Measurements from ENCODE around the gene TMEM163. TPM values are rescaled to one million over a fixed set of nuclear protein-coding genes. Genes with fewer than 3 reads are reported as not detected.

TMEM163 gene
- total RNA-seq, 2 experiments from 2014 or later, result not detected

DNA sequence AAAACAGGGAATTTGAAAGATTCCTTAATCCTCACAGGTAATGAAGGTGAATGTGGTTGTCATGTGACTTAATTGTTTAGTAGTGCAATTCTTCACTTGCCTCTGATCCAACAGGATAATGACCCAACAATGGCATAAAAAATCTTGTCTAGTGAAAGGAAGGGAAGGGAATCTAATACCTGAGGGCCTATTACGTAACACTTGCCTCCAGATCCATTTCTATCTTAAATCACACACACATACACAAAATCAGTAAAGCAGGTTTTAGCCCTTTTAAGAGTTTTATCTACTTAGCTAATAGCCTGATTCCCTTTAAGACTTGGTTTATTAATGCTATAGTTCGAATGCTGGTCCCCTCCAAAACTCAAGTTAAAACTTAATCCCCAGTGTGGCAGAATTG is 118.6 kb downstream of the TMEM163 start:
- Mint-ChIP-seq H3K27me3 (peaks cover 6% of the 10 kb centered on the region), H3K4me1 (ENCODE audit: low read depth) (no peaks in the 10 kb centered on the region), H3K27ac (no peak overlapping the region), H3K9me3 (peaks cover 2% of the 10 kb centered on the region), H3K4me3 (no peak overlapping the region), H3K36me3 (ENCODE audit: low read depth) (no peaks in the 10 kb centered on the region)
- POLR2A ChIA-PET, result no interaction called here
- ATAC-seq (no peak), DNase-seq (no peak)
- CTCF ChIA-PET, result no interaction called here
- TF ChIP-seq, protein P1, sequence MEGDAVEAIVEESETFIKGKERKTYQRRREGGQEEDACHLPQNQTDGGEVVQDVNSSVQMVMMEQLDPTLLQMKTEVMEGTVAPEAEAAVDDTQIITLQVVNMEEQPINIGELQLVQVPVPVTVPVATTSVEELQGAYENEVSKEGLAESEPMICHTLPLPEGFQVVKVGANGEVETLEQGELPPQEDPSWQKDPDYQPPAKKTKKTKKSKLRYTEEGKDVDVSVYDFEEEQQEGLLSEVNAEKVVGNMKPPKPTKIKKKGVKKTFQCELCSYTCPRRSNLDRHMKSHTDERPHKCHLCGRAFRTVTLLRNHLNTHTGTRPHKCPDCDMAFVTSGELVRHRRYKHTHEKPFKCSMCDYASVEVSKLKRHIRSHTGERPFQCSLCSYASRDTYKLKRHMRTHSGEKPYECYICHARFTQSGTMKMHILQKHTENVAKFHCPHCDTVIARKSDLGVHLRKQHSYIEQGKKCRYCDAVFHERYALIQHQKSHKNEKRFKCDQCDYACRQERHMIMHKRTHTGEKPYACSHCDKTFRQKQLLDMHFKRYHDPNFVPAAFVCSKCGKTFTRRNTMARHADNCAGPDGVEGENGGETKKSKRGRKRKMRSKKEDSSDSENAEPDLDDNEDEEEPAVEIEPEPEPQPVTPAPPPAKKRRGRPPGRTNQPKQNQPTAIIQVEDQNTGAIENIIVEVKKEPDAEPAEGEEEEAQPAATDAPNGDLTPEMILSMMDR (IDR thresholded peaks at IDR 0.05), result no peak
- intact Hi-C loops (cut with micrococcal nuclease), result no loop called here

DNA sequence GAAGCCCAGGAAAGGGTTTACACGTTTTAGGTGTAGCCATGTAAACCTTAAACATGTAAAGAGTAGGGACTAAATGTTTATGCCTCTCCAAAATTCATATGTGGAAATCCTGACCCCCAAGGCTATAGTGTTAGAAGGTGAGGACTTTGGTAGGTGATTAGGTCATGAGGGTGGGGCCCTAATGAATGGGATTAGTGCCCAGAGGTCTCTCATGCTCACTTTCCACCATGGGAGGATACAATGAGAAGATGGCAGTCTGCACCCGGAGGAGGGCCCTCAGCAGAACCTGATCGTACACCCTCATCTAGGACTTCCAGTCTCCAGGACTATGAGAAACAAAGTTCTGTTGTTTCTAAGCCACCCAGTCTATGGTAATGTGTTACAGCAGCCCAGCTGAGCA is 119.6 kb downstream of the TMEM163 start:
- ChIA-PET POLR2A (interaction anchor here (0.6 kb wide), 1 partner anchor 99 kb away, joined by 3 read pairs; no protein-coding TSS in a partner anchor), CTCF (no interaction called here)
- no peak overlapping the region for H3K27ac Mint-ChIP-seq
- no peaks in the 10 kb centered on the region for H3K4me1 Mint-ChIP-seq (ENCODE audit: low read depth)
- ATAC-seq, result no peak
- peaks cover 2% of the 10 kb centered on the region for H3K9me3 Mint-ChIP-seq
- H3K27me3 Mint-ChIP-seq, result peaks cover 6% of the 10 kb centered on the region
- DNase-seq, result no peak
- no peaks in the 10 kb centered on the region for H3K36me3 Mint-ChIP-seq (ENCODE audit: low read depth)
- intact Hi-C loops (cut with micrococcal nuclease), result no loop called here
- H3K4me3 Mint-ChIP-seq, result no peak overlapping the region
- TF ChIP-seq, protein P1 (IDR thresholded peaks at IDR 0.05), result no peak

DNA sequence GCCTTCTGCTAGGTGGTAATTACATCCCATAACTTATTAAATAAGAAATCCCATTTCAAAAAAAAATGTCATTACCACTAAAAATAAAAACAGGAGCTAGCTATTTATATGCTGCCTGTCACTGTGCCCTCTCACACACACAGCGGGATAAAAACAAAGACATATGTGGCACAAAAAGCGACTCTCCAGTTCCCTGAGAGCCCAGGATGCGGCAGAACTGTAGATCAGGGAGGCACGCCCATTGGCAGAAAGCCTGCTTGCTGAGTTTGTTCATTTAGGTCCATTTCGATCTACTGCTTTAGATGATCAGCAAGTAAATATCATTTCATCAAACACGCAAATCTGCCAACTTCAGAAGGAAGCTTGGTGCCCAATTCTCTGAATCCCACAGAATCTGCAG is 124.4 kb downstream of the TMEM163 start:
- H3K4me3 Mint-ChIP-seq, result no peak overlapping the region
- ChIA-PET CTCF (no interaction called here), POLR2A (no interaction called here)
- DNase-seq (no peak), ATAC-seq (no peak)
- H3K4me1 Mint-ChIP-seq (ENCODE audit: low read depth), result no peaks in the 10 kb centered on the region
- H3K27me3 Mint-ChIP-seq, result no peaks in the 10 kb centered on the region
- intact Hi-C loops (cut with micrococcal nuclease), result no loop called here
- H3K9me3 Mint-ChIP-seq, result peaks cover 22% of the 10 kb centered on the region
- H3K36me3 Mint-ChIP-seq (ENCODE audit: low read depth), result peaks cover 7% of the 10 kb centered on the region
- no peak overlapping the region for H3K27ac Mint-ChIP-seq
- TF ChIP-seq, protein P1 (IDR thresholded peaks at IDR 0.05), result no peak

DNA sequence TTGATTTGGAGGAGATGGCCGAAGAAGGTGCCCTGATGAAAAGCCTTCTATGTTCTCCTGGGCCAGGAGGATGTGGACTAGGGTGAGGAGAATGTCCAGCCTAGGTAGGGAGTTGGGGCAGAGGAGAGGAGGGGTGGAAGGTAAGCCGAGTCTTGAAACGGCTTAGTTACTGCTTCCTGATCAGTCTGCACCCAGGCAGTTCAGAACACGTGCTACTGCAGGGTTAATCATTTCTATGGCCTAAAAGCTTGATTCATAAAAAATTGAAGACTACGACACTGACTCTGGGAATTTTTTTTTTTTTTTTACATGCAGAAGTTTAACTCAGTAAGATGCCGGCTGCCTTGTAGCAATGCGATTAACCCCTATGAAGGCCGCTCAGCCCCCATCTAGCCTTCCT is 125.3 kb downstream of the TMEM163 start:
- CTCF ChIA-PET, result no interaction called here
- no peak overlapping the region for H3K27ac Mint-ChIP-seq
- H3K9me3 Mint-ChIP-seq, result peaks cover 22% of the 10 kb centered on the region
- H3K36me3 Mint-ChIP-seq (ENCODE audit: low read depth), result peaks cover 7% of the 10 kb centered on the region
- no peaks in the 10 kb centered on the region for H3K4me1 Mint-ChIP-seq (ENCODE audit: low read depth)
- H3K4me3 Mint-ChIP-seq, result no peak overlapping the region
- intact Hi-C loops (cut with micrococcal nuclease), result no loop called here
- TF ChIP-seq, protein P1 (IDR thresholded peaks at IDR 0.05), result no peak
- POLR2A ChIA-PET, result no interaction called here
- ATAC-seq (no peak), DNase-seq (no peak)
- no peaks in the 10 kb centered on the region for H3K27me3 Mint-ChIP-seq

DNA sequence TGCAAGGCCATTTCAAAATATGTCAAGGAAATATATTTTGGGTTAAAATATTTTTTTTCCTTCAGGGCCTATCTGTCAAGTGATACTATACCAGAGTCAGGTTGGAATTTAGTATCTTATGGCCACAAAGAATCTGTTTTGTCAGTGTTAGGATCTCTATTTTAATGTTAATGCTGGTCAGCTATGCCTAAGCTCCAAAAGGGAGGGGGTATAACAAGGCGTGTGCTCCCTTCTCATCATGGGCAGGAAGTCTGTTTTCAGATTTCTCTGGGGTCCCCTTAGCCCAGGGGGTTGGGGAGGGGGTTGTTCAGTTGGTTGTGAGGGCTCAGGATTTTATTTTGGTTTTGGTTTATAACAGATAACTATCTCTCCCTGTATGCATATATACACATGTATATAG is 126.4 kb downstream of the TMEM163 start:
- Mint-ChIP-seq H3K36me3 (ENCODE audit: low read depth) (peaks cover 7% of the 10 kb centered on the region), H3K9me3 (peaks cover 22% of the 10 kb centered on the region), H3K27ac (no peak overlapping the region), H3K27me3 (no peaks in the 10 kb centered on the region), H3K4me3 (no peak overlapping the region), H3K4me1 (ENCODE audit: low read depth) (no peaks in the 10 kb centered on the region)
- CTCF ChIA-PET, result no interaction called here
- TF ChIP-seq, protein P1 (IDR thresholded peaks at IDR 0.05), result no peak
- POLR2A ChIA-PET, result interaction anchor here (0.6 kb wide), 1 partner anchor 117 kb away, joined by 3 read pairs; no protein-coding TSS in a partner anchor
- ATAC-seq, result no peak
- no peak for DNase-seq
- intact Hi-C loops (cut with micrococcal nuclease), result no loop called here
